ENCODE results near the gene CHCHD3. TPM values are rescaled to one million over a fixed set of nuclear protein-coding genes. Genes with fewer than 3 reads are reported as not detected.

Gene CHCHD3
- total RNA-seq, 2 donors from 2014 or later: 36.1 to 43.0 TPM

GRCh38 chr7:133060004-133060403, 21.9 kb downstream of the CHCHD3 start:
- no peaks in the 10 kb centered on the region for H3K36me3 ChIP-seq
- DNase-seq (ENCODE audit: low spot score) (no peak), ATAC-seq (ENCODE audit: insufficient number of reproducible peaks, low FRiP score, low read depth) (no peak)
- no peak overlapping the region for H3K27ac ChIP-seq
- H3K4me3 ChIP-seq: no peak overlapping the region
- H3K4me1 ChIP-seq (ENCODE audit: control insufficient read depth in 1 of 2, low read depth in 2 of 2): peaks cover 0 to 10% of the 10 kb centered on the region in 2 donors
- H3K9me3 ChIP-seq: no peaks in the 10 kb centered on the region
- no peaks in the 10 kb centered on the region for H3K27me3 ChIP-seq (replicated peaks; ENCODE audit: insufficient read depth)
- no peak for TF ChIP-seq CTCF (IDR thresholded peaks at IDR 0.05)

- Histone ChIP-seq H3K27ac (no peak overlapping the region), H3K9me3 (no peaks in the 10 kb centered on the region), H3K36me3 (no peaks in the 10 kb centered on the region), H3K27me3 (replicated peaks; ENCODE audit: insufficient read depth) (no peaks in the 10 kb centered on the region), H3K4me1 (ENCODE audit: control insufficient read depth in 1 of 2, low read depth in 2 of 2) (peaks cover 0 to 11% of the 10 kb centered on the region in 2 donors), H3K4me3 (no peak overlapping the region)
- DNase-seq (ENCODE audit: low spot score) (no peak), ATAC-seq (ENCODE audit: insufficient number of reproducible peaks, low FRiP score, low read depth) (no peak)
- TF ChIP-seq CTCF (IDR thresholded peaks at IDR 0.05): no peak
These were observed 22.6 kb downstream of the CHCHD3 start for GRCh38 chr7:133059263-133059662.

- Histone ChIP-seq H3K27me3 (replicated peaks; ENCODE audit: insufficient read depth) (no peaks in the 10 kb centered on the region), H3K4me3 (no peak overlapping the region), H3K4me1 (ENCODE audit: control insufficient read depth in 1 of 2, low read depth in 2 of 2) (peaks cover 16 to 29% of the 10 kb centered on the region in 2 donors), H3K9me3 (no peaks in the 10 kb centered on the region), H3K27ac (peak overlapping the region in 1 of 2 donors; percentile 32), H3K36me3 (no peaks in the 10 kb centered on the region)
- ATAC-seq (ENCODE audit: insufficient number of reproducible peaks, low FRiP score, low read depth) (no peak), DNase-seq (ENCODE audit: low spot score) (no peak)
- no peak for TF ChIP-seq CTCF (IDR thresholded peaks at IDR 0.05)
These were observed 25.3 kb downstream of the CHCHD3 start for GRCh38 chr7:133056370-133057238.

GRCh38 chr7:133054162-133054840, 27.6 kb downstream of the CHCHD3 start:
- Histone ChIP-seq H3K36me3 (no peaks in the 10 kb centered on the region), H3K9me3 (no peaks in the 10 kb centered on the region), H3K27ac (peak overlapping the region; percentile 24 to 79), H3K4me1 (ENCODE audit: control insufficient read depth in 1 of 2, low read depth in 2 of 2) (peaks cover 29 to 43% of the 10 kb centered on the region in 2 donors), H3K4me3 (no peak overlapping the region), H3K27me3 (replicated peaks; ENCODE audit: insufficient read depth) (no peaks in the 10 kb centered on the region)
- DNase-seq (ENCODE audit: low spot score) (no peak), ATAC-seq (ENCODE audit: insufficient number of reproducible peaks, low FRiP score, low read depth) (no peak)
- TF ChIP-seq CTCF (IDR thresholded peaks at IDR 0.05): no peak

- ATAC-seq (ENCODE audit: insufficient number of reproducible peaks, low FRiP score, low read depth) (peak; percentile 89), DNase-seq (ENCODE audit: low spot score) (peak; percentile 29)
- peak overlapping the region; percentile 63 to 79 for H3K27ac ChIP-seq
- no peak for TF ChIP-seq CTCF (IDR thresholded peaks at IDR 0.05)
- no peaks in the 10 kb centered on the region for H3K27me3 ChIP-seq (replicated peaks; ENCODE audit: insufficient read depth)
- peak overlapping the region; percentile 41 for H3K4me3 ChIP-seq
- peaks cover 29 to 43% of the 10 kb centered on the region in 2 donors for H3K4me1 ChIP-seq (ENCODE audit: control insufficient read depth in 1 of 2, low read depth in 2 of 2)
- H3K9me3 ChIP-seq: no peaks in the 10 kb centered on the region
- no peaks in the 10 kb centered on the region for H3K36me3 ChIP-seq
These were observed 28.5 kb downstream of the CHCHD3 start for GRCh38 chr7:133053321-133053891.

Data from thoracic aorta (tissue), 2 donors.